ENCODE results near the gene UBXN10.

DNA sequence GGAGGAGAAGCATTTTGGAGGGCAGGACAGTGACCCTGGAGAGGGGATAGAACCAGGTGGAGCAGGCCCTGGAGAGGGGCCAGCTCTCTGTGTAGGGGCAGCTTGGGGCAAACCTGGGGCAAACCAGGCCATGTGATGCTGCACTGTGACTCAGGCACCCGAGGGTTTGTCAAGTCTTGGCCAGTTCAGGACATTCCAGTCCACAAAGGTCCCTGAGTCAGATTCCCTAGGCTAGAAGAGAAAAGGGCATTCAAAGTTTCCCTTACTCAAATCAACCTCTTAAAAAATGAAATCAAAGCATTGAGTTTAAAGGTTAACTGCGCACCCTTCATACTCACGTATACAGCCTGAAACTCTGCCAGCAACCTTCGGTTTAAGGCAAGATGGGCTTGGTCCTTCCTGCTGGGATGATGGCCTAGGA is 25.6 kb downstream of the UBXN10 start:
- TF ChIP-seq, protein P1, sequence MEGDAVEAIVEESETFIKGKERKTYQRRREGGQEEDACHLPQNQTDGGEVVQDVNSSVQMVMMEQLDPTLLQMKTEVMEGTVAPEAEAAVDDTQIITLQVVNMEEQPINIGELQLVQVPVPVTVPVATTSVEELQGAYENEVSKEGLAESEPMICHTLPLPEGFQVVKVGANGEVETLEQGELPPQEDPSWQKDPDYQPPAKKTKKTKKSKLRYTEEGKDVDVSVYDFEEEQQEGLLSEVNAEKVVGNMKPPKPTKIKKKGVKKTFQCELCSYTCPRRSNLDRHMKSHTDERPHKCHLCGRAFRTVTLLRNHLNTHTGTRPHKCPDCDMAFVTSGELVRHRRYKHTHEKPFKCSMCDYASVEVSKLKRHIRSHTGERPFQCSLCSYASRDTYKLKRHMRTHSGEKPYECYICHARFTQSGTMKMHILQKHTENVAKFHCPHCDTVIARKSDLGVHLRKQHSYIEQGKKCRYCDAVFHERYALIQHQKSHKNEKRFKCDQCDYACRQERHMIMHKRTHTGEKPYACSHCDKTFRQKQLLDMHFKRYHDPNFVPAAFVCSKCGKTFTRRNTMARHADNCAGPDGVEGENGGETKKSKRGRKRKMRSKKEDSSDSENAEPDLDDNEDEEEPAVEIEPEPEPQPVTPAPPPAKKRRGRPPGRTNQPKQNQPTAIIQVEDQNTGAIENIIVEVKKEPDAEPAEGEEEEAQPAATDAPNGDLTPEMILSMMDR (conservative IDR thresholded peaks at IDR 0.05), result no peak
- no peak for TF ChIP-seq ZFX (IDR thresholded peaks at IDR 0.05)
